IMR-90 (cell line): ENCODE results near the gene MAML3. TPM values are rescaled to one million over a fixed set of nuclear protein-coding genes. Genes with fewer than 3 reads are reported as not detected.

Source experiments
- ATAC-seq: fragments of 200-7000 bp; cut with Tn5 transposase; 2 replicates; pipeline ENCODE4 v1.9.1; 2020; ENCODE audit warnings: low read depth, mild to moderate bottlenecking, moderate library complexity
- BruUV-seq: library from RNA; stranded (reverse); fragments of 400-500 nt; replicated peaks from 2 replicates; lab custom pipeline; 2021; lab: Mats Ljungman, UMichigan
- CTCF ChIA-PET: fragments of 300-600 bp; formaldehyde crosslinking; extraction: SDS; loops from one replicate; lab custom pipeline; 2021; ENCODE audit warnings: antibody characterized with exemption; lab: Yijun Ruan, JAX
- POLR2A ChIA-PET: fragments of 300-600 bp; sonication (Branson Sonifier 250); formaldehyde crosslinking; loops from one replicate; lab custom pipeline; 2022; ENCODE audit warnings: antibody characterized with exemption; ENCODE audit not compliant: unreplicated experiment; lab: Charles Lee
- DNase-seq: peaks from one replicate; pipeline ENCODE4 v3.0.0; 2013
- H2AFZ ChIP-seq: replicated peaks from 2 replicates; pipeline ENCODE3; 2013; ENCODE audit warnings: low read length, mild to moderate bottlenecking; ENCODE audit not compliant: poor library complexity
- H2AK5ac ChIP-seq: 2 replicates; pipeline ENCODE4 v1.6.1; 2013; ENCODE audit warnings: low read depth, low read length, inconsistent platforms
- H2AK9ac ChIP-seq: replicated peaks from 2 replicates; pipeline ENCODE3; 2013; ENCODE audit warnings: mild to moderate bottlenecking, low read depth, low read length, moderate library complexity; ENCODE audit not compliant: poor library complexity
- H2BK120ac ChIP-seq: 2 replicates; pipeline ENCODE4 v1.6.1; 2013; ENCODE audit warnings: low read depth, low read length, inconsistent platforms
- H2BK15ac ChIP-seq: 3 replicates; pipeline ENCODE4 v1.6.1; 2013; ENCODE audit warnings: low read depth, low read length, inconsistent platforms
- H2BK20ac ChIP-seq: 2 replicates; pipeline ENCODE4 v1.6.1; 2013; ENCODE audit warnings: low read depth, mild to moderate bottlenecking, inconsistent platforms, low read length, moderate library complexity
- H2BK5ac ChIP-seq: 2 replicates; pipeline ENCODE4 v1.6.1; 2013; ENCODE audit warnings: mild to moderate bottlenecking, low read depth, low read length, inconsistent platforms; ENCODE audit not compliant: poor library complexity, severe bottlenecking
- H3K14ac ChIP-seq: replicated peaks from 2 replicates; pipeline ENCODE4 v1.6.1; 2013; ENCODE audit warnings: low read depth, low read length, inconsistent platforms
- H3K18ac ChIP-seq: 2 replicates; pipeline ENCODE4 v1.6.1; 2013; ENCODE audit warnings: low read depth, low read length, control low read depth
- H3K23ac ChIP-seq: 2 replicates; pipeline ENCODE4 v1.6.1; 2013; ENCODE audit warnings: low read depth, low read length, inconsistent platforms
- H3K27ac ChIP-seq: 2 replicates; pipeline ENCODE4 v1.5.1; 2013; ENCODE audit warnings: mild to moderate bottlenecking, control low read depth, low read length; ENCODE audit not compliant: insufficient read depth
- H3K27me3 ChIP-seq: 2 replicates; pipeline ENCODE4 v1.6.1; 2013; ENCODE audit warnings: low read length; ENCODE audit not compliant: control insufficient read depth, insufficient read depth
- H3K36me3 ChIP-seq: 2 replicates; pipeline ENCODE4 v1.6.1; 2013; ENCODE audit warnings: low read length, mixed read lengths; ENCODE audit not compliant: control insufficient read depth, insufficient read depth
- H3K4ac ChIP-seq: 2 replicates; pipeline ENCODE4 v1.6.1; 2013; ENCODE audit warnings: low read depth, low read length, inconsistent platforms
- H3K4me1 ChIP-seq: 2 replicates; pipeline ENCODE4 v1.6.1; 2013; ENCODE audit warnings: low read length, mixed read lengths; ENCODE audit not compliant: control insufficient read depth, insufficient read depth
- H3K4me2 ChIP-seq: 2 replicates; pipeline ENCODE4 v1.6.1; 2013; ENCODE audit warnings: low read depth, mild to moderate bottlenecking, control low read depth, low read length, moderate library complexity
- H3K4me3 ChIP-seq: 2 replicates; pipeline ENCODE4 v1.5.1; 2013; ENCODE audit warnings: low read depth, mild to moderate bottlenecking, control low read depth, low read length, moderate library complexity; ENCODE audit not compliant: insufficient read depth
- H3K56ac ChIP-seq: 2 replicates; pipeline ENCODE4 v1.6.1; 2013; ENCODE audit warnings: low read length, inconsistent platforms; ENCODE audit not compliant: insufficient read depth; ENCODE audit errors: extremely low read depth
- H3K79me1 ChIP-seq, 2 experiments: 2 replicates each; pipeline ENCODE4 v1.6.1; 2013; ENCODE audit warnings: low read length in 2 of 2, inconsistent platforms in 1 of 2, low read depth in 1 of 2
- H3K9ac ChIP-seq: 2 replicates; pipeline ENCODE4 v1.6.1; 2013; ENCODE audit warnings: low read depth, low read length, control low read depth
- H3K9me1 ChIP-seq: 2 replicates; pipeline ENCODE4 v1.6.1; 2013; ENCODE audit warnings: low read length, inconsistent platforms; ENCODE audit not compliant: insufficient read depth
- H3K9me3 ChIP-seq: 2 replicates; pipeline ENCODE4 v1.6.1; 2013; ENCODE audit warnings: low read length; ENCODE audit not compliant: control insufficient read depth, insufficient read depth
- H4K20me1 ChIP-seq: 2 replicates; pipeline ENCODE4 v1.6.1; 2013; ENCODE audit warnings: low read length, inconsistent platforms; ENCODE audit not compliant: insufficient read depth
- H4K5ac ChIP-seq: 2 replicates; pipeline ENCODE4 v1.6.1; 2013; ENCODE audit warnings: mild to moderate bottlenecking, low read depth, low read length, control low read depth
- H4K8ac ChIP-seq, 2 experiments: 2 replicates each; pipeline ENCODE4 v1.6.1; 2013; ENCODE audit warnings: low read depth in 2 of 2, low read length in 2 of 2, control low read depth in 1 of 2, inconsistent platforms in 1 of 2
- H4K91ac ChIP-seq: 2 replicates; pipeline ENCODE4 v1.6.1; 2013; ENCODE audit warnings: low read depth, low read length, inconsistent platforms; ENCODE audit not compliant: insufficient read depth
- BHLHE40 ChIP-seq: fragments of 150-350 bp; IDR thresholded peaks from 2 replicates; pipeline ENCODE4 v1.6.1; 2016; ENCODE audit warnings: mild to moderate bottlenecking, low read depth, low read length
- CEBPB ChIP-seq: IDR thresholded peaks from 2 replicates; pipeline ENCODE4 v1.6.1; 2012; ENCODE audit warnings: low read depth, low read length, improper control_type of control experiment
- CTCF ChIP-seq: conservative IDR thresholded peaks from 2 replicates; pipeline ENCODE4 v1.5.1; 2012; ENCODE audit warnings: mild to moderate bottlenecking, low read depth, low read length, improper control_type of control experiment
- FOS ChIP-seq: fragments of 150-350 bp; IDR thresholded peaks from 2 replicates; pipeline ENCODE4 v1.6.1; 2016; ENCODE audit warnings: low read depth, low read length
- MAFK ChIP-seq: IDR thresholded peaks from 2 replicates; pipeline ENCODE4 v1.6.1; 2012; ENCODE audit warnings: low read depth, low read length, improper control_type of control experiment
- MXI1 ChIP-seq: IDR thresholded peaks from 2 replicates; pipeline ENCODE4 v1.6.1; 2012; ENCODE audit warnings: low read depth, mild to moderate bottlenecking, low read length, moderate library complexity, borderline replicate concordance
- POLR2A ChIP-seq: IDR thresholded peaks from 2 replicates; pipeline ENCODE4 v1.6.1; 2012; ENCODE audit warnings: mild to moderate bottlenecking, low read depth, low read length
- RAD21 ChIP-seq: IDR thresholded peaks from 2 replicates; pipeline ENCODE4 v1.6.1; 2012; ENCODE audit warnings: low read length, improper control_type of control experiment
- RCOR1 ChIP-seq: IDR thresholded peaks from 2 replicates; pipeline ENCODE4 v1.6.1; 2012; ENCODE audit warnings: mild to moderate bottlenecking, low read length, improper control_type of control experiment; ENCODE audit not compliant: insufficient replicate concordance
- RFX5 ChIP-seq: IDR thresholded peaks from 2 replicates; pipeline ENCODE4 v1.8.0; 2012; ENCODE audit warnings: low read depth, mild to moderate bottlenecking, low read length, moderate library complexity
- SMC3 ChIP-seq: fragments of 150-350 bp; IDR thresholded peaks from 2 replicates; pipeline ENCODE4 v1.6.1; 2016; ENCODE audit warnings: low read depth, mild to moderate bottlenecking, antibody characterized with exemption, low read length, moderate library complexity
- USF2 ChIP-seq: fragments of 150-350 bp; IDR thresholded peaks from 2 replicates; pipeline ENCODE4 v1.6.1; 2017; ENCODE audit warnings: mild to moderate bottlenecking, antibody characterized with exemption, low read length, low read depth
- WGBS, 2 experiments: methylation state at CpG; one replicate each; pipeline versions ENCODE4 v1.1.5 to v1.1.7; 2013; ENCODE audit warnings: missing lambda C conversion rate in 2 of 2; ENCODE audit not compliant: insufficient read length in 1 of 2; ENCODE audit errors: extremely low coverage in 2 of 2; 5-methylcytosine and 5-hydroxymethylcytosine counted together
- dilution Hi-C: fragments of 300-500 bp; cut with HindIII; formaldehyde crosslinking; loops from one replicate; pipeline ENCODE4 v1.14.3; 2018; ENCODE audit warnings: low sequenced_read_pairs; ENCODE audit not compliant: unreplicated experiment
- in situ Hi-C: fragments of 300-500 bp; cut with MboI; formaldehyde crosslinking; loops from 3 replicates; pipeline ENCODE4 v1.14.3; 2019; ENCODE audit warnings: low sequenced_read_pairs, inconsistent platforms, mixed read lengths
- intact Hi-C: fragments of 100-400 bp; cut with micrococcal nuclease; formaldehyde crosslinking; loops from 2 replicates; pipeline ENCODE4 v1.10.0; 2022
- polyA plus RNA-seq, 3 experiments: library from polyadenylated mRNA; depleted of rRNA; stranded (reverse); fragments of >200 nt; gene quantifications; 2 replicates each; pipeline ENCODE4 v1.2.3, GENCODE V29; 2012; ENCODE audit warnings: low replicate concordance in 1 of 3
- total RNA-seq: library from RNA; depleted of rRNA; stranded (reverse); fragments of >200 nt; gene quantifications from 2 replicates; pipeline ENCODE4 v1.2.3, GENCODE V29; 2012

Gene MAML3
- total and polyA plus RNA-seq, 2 of the 4 experiments (the other 2 are of a cell fraction) = 0.90 to 1.7 TPM

- no CpG with 5 or more reads among the region's 4 CpGs for WGBS, 2 experiments
Measured at GRCh38 chr4:140136509-140136908, 17.5 kb downstream of the MAML3 start.

More at GRCh38 chr4:140136509-140136908, 17.5 kb downstream of the MAML3 start:
- Histone ChIP-seq H3K56ac (no peak overlapping the region; the same call in 1 of the 2 replicates), H2BK20ac (no peak overlapping the region), H3K4ac (peak overlapping the region; percentile 66), H3K23ac (no peak overlapping the region), H2AK5ac (peak overlapping the region; percentile 76; the same call in 1 of the 2 replicates), H4K91ac (peak overlapping the region; percentile 76; the same call in 1 of the 2 replicates), H3K9ac (no peak overlapping the region), H3K18ac (no peak overlapping the region), H3K4me1 (peaks cover 19% of the 10 kb centered on the region), H3K79me1 (peaks cover 0 to 31% of the 10 kb centered on the region in 2 experiments; a peak in 3 of 4 replicates), H3K9me3 (no peaks in the 10 kb centered on the region), H2AFZ (no peak overlapping the region), H4K8ac (peak overlapping the region; percentile 67 to 71; a peak in 3 of 4 replicates), H3K9me1 (peaks cover 13% of the 10 kb centered on the region), H3K4me2 (no peak overlapping the region), H2BK5ac (peak overlapping the region; percentile 31), H4K5ac (no peak overlapping the region), H2BK120ac (peak overlapping the region; percentile 82; the same call in 1 of the 2 replicates), H3K4me3 (no peak overlapping the region), H2AK9ac (no peak overlapping the region), H3K36me3 (no peaks in the 10 kb centered on the region), H3K14ac (no peak overlapping the region), H3K27me3 (no peaks in the 10 kb centered on the region), H4K20me1 (no peaks in the 10 kb centered on the region), H3K27ac (no peak overlapping the region), H2BK15ac (peak overlapping the region; percentile 76; the same call in 1 of the 3 replicates)
- no peak for ATAC-seq
- POLR2A ChIA-PET = no interaction called here
- dilution Hi-C loops = no loop called here
- in situ Hi-C loops = no loop called here
- DNase-seq = peak; percentile 63
- no TSS peak for BruUV-seq
- CTCF ChIA-PET = no interaction called here
- no peak for TF ChIP-seq POLR2A
- TF ChIP-seq USF2 = no peak
- no peak for TF ChIP-seq CEBPB
- TF ChIP-seq SMC3 = no peak
- peak; percentile 64; the same call in 1 of the 2 replicates for TF ChIP-seq FOS
- TF ChIP-seq CTCF = no peak
- no peak for TF ChIP-seq MXI1
- TF ChIP-seq RAD21 = no peak
- TF ChIP-seq RFX5 = no peak
- no peak for TF ChIP-seq RCOR1
- peak; percentile 65 for TF ChIP-seq BHLHE40
- no peak for TF ChIP-seq MAFK
- intact Hi-C loops = loop anchor here (5.0 kb wide), 1 partner anchor 54 kb away; no protein-coding TSS in a partner anchor
